ENCODE results near the gene KLHDC10.
"Not testable (repeated sequence)": the region's sequence is repeated elsewhere in the genome, so short reads cannot be mapped to it uniquely, and the experiment has no call there.

The KLHDC10 gene

DNA sequence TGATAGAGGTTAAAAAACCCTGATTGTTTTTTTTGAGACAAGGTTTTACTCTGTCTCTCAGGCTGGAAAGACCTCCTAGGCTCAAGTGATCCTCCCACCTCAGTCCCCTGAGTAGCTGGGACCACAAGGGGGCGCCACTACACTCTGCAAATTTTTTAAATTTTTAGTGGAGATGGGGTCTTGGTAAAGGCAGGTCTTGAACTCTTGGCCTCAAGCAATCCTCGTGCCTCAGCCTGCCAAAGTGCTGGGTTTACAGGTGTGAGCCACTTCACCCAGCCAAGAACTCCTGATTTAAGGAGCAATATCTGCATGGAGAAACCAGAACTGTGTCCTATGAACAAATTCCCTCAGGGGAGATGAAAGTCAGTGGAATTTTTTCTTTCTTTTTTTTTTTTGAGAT, 7.3 kb upstream of the KLHDC10 start:
- TF ChIP-seq, protein P1, sequence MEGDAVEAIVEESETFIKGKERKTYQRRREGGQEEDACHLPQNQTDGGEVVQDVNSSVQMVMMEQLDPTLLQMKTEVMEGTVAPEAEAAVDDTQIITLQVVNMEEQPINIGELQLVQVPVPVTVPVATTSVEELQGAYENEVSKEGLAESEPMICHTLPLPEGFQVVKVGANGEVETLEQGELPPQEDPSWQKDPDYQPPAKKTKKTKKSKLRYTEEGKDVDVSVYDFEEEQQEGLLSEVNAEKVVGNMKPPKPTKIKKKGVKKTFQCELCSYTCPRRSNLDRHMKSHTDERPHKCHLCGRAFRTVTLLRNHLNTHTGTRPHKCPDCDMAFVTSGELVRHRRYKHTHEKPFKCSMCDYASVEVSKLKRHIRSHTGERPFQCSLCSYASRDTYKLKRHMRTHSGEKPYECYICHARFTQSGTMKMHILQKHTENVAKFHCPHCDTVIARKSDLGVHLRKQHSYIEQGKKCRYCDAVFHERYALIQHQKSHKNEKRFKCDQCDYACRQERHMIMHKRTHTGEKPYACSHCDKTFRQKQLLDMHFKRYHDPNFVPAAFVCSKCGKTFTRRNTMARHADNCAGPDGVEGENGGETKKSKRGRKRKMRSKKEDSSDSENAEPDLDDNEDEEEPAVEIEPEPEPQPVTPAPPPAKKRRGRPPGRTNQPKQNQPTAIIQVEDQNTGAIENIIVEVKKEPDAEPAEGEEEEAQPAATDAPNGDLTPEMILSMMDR (IDR thresholded peaks at IDR 0.05; ENCODE audit: control insufficient read depth, insufficient read depth, low read depth, low read length, missing control alignments), result peak; percentile 82
- no peak for DNase-seq (ENCODE audit: low read depth)
- no peak overlapping the region for H3K4me3 ChIP-seq (ENCODE audit: control insufficient read depth, low read depth, low read length)

DNA sequence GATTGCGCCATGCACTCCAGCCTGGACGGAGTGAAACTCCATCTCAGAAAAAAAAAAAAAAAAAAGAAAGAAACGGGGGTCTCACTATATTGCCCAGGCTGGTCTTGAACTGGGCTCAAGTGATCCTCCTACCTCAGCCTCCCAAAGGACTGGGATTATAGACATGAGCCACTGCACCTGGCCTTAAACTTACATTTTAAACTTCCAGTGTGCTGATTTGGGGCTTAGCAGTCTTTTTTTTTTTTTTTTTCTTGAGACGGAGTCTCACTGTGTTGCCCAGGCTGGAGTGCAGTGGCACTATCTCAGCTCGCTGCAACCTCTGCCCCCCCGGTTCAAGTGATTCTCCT, 5.8 kb upstream of the KLHDC10 start:
- not testable (repeated sequence) for H3K4me3 ChIP-seq (ENCODE audit: control insufficient read depth, low read depth, low read length); DNase-seq (ENCODE audit: low read depth)

DNA sequence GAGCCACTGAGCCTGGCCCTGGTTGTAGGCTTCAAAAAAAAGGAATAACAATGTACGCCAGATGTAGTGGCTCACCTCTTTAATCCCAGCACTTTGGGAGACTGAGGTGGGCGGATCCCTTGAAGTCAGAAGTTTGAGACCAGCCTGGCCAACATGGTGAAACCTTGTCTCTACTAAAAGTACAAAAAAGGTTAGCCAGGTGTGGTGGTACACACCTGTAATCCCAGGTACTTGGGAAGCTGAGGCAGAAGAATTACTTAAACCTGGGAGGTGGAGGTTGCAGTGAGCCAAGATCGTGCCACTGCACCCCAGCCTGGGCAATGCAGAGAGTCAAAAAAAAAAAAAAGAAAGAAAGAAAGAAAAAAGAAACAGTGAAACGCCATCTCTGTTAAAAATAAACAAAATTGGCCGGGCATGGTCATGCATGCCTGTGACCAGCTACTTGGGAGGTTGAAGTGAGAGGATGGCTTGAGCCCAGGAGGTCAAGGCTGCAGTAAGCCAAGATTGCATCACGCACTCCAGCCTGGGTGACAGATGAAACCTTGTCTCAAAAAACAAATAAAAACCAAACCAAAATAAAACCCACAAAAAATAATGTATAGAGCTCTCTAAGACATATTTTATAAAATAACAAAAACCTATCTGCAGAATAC, 4.7 kb upstream of the KLHDC10 start:
- DNase-seq (ENCODE audit: low read depth), result no peak
- no peak overlapping the region for H3K4me3 ChIP-seq (ENCODE audit: control insufficient read depth, low read depth, low read length)
- TF ChIP-seq, protein P1 (IDR thresholded peaks at IDR 0.05; ENCODE audit: control insufficient read depth, insufficient read depth, low read depth, low read length, missing control alignments), result no peak

DNA sequence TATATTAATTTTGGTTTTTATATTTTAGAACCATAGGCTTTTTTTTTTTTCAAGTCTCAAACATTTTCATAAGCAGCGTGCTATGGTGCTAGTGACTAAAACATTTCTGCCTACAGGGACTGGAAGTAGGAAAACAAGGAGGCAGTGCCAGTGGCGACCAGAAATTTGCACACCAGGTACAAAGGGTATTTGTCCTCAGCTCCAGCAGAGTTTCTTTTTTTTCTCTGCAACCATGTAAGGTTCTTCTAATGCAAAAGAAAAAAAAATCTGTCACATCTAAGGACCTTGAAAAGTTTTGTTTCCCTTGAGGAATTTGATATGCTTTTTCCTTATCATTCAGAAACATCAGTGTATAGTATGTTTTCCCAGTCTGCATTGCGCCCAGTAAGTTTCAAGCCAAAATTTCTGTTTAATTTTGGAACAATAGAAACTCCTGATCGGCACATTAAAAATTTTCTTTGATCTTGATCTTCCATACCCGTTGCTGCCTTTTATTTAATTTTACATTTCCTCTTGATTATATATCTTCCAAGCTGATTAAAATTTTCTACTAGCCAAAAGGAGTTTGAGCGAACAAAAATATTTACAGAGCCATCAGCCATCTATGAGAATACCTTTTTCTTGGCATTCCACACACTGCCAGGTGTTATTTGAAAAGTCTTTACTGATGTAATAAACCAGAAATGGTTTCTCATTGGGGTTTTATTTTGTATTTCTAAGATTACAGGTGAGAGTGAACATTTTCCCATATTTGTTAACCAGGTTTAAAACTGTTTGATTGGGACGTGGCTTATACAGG, 956 bp upstream of the KLHDC10 start:
- TF ChIP-seq, protein P1 (IDR thresholded peaks at IDR 0.05; ENCODE audit: control insufficient read depth, insufficient read depth, low read depth, low read length, missing control alignments), result no peak
- peak overlapping the region; percentile 46 for H3K4me3 ChIP-seq (ENCODE audit: control insufficient read depth, low read depth, low read length)
- no peak for DNase-seq (ENCODE audit: low read depth)

DNA sequence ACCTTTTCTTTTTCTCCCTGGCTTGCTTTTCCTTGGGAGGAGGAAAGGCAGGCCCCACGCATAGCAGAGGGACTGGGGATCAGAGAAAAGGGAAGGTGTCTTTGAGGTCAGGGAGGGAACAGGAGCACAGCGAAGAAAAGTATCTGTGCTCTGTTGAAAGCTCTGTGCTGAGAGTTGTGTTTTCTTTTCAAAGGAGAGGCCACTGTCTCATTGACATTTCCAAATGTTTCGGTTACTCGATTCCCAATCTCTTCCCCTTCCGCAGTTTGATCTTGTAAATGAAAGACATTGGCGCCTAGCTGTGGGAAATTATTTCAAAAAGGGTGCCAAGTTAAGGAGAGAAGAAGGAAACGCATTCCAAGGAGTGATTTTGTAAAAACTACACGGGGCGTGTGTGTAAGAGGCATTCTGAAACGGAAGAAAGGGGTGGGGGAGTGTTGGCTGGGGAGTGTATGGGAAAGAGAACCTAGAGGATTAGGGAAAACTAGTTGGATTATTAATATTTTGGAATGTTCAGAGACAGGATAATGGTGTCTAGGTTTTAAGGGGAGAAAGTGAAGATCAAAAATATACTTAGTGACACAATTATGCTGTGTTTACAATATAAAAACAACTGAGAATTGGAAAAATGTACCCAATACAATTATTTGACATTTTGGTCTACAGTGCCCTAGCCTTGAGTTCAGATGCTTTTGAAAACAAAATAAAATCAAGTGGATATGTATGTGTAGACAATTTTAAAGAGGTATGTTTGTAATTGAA, 708 bp downstream of the KLHDC10 start:
- DNase-seq (ENCODE audit: low read depth), result no peak

DNA sequence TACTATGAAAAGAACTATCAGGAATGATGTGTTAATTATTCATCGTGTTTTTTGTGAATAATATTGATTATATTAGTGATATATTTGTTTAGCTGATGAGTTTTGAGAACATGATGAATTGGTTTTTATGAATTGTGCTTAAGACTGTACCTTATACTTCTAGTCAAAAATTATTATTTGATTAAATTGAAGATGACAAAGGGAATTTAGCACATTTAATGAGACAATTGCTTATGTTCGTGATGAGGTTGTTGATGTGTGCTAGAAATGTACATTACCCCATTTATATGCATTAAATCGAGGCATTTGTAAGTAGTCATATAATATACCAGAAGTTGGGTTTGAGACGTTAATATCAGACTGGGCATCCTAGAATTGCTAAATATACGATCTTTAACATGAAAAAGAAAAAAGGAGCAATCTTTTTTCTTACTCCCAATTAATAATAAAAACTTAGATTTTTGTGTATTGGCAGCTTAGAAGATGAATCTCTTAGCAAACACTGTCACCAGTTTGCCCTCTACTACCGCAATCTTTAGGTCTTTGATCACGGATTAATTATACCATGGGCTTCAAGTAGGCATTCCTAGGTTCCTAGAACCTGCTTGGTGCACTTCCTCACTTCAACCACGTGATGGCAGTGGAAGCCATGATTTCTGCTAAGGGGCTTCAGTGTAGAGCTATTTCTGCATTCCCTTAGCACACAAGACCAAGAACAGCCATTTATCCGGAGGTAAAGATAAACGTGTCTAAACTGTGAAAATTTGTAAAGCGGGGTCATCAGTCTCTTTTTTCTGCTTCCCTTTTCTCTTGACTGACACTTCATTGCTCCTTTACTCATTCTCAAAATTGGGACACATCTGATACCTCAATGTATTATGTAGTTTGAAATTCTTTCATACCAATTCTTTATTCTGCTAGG, 1.6 kb downstream of the KLHDC10 start:
- DNase-seq (ENCODE audit: low read depth), result peak; percentile 60
- H3K4me3 ChIP-seq (ENCODE audit: control insufficient read depth, low read depth, low read length), result peak overlapping the region; percentile 74; the same call in 1 of the 2 replicates
- TF ChIP-seq, protein P1 (IDR thresholded peaks at IDR 0.05; ENCODE audit: control insufficient read depth, insufficient read depth, low read depth, low read length, missing control alignments), result peak; percentile 87

More for the DNA sequence above, 708 bp downstream of the KLHDC10 start:
- TF ChIP-seq, protein P1 (IDR thresholded peaks at IDR 0.05; ENCODE audit: control insufficient read depth, insufficient read depth, low read depth, low read length, missing control alignments), result no peak
- peak overlapping the region; percentile 74 for H3K4me3 ChIP-seq (ENCODE audit: control insufficient read depth, low read depth, low read length)

All from AG09309 (cell line).